ENCODE data around the gene ADGRG6. TPM values are rescaled to one million over a fixed set of nuclear protein-coding genes. Genes with fewer than 3 reads are reported as not detected.

ADGRG6 gene
- total and polyA plus RNA-seq, 10 donors, result 0.24 to 29.0 (median 15.4) TPM

DNA sequence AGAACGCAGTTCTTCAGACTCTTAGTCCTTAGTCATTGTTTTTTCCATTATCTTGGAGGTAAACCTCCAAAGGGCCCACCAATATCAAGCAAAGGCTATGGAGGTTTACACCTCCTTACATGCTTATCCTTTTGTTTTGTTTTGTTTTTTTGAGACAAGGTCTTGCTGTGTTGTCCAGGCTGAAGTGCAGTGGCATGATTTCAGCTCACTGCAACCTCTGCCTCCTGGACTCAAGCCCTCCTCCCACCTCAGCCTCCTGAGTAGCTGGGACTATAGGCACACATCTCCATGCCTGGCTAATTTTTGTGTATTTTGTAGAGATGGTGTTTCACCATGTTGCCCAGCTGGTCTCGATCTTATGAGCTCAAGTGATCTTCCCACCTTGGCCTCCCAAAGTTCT lies 26.3 kb downstream of the ADGRG6 start:
- Histone ChIP-seq H3K4me3 (no peak overlapping the region), H3K27me3 (replicated peaks in 1 of 7) (no peaks in the 10 kb centered on the region), H3K4me1 (no peaks in the 10 kb centered on the region), H3K36me3 (no peaks in the 10 kb centered on the region), H3K27ac (no peak overlapping the region), H3K9me3 (no peaks in the 10 kb centered on the region)
- no peak for DNase-seq
- intact Hi-C loops (cut with DNase I; ENCODE audit: low total_unique reads), result no loop called here
- no peak for TF ChIP-seq POLR2A (IDR thresholded peaks at IDR 0.05)
- TF ChIP-seq POLR2AphosphoS5 (IDR thresholded peaks at IDR 0.05), result no peak
- TF ChIP-seq, protein P1, sequence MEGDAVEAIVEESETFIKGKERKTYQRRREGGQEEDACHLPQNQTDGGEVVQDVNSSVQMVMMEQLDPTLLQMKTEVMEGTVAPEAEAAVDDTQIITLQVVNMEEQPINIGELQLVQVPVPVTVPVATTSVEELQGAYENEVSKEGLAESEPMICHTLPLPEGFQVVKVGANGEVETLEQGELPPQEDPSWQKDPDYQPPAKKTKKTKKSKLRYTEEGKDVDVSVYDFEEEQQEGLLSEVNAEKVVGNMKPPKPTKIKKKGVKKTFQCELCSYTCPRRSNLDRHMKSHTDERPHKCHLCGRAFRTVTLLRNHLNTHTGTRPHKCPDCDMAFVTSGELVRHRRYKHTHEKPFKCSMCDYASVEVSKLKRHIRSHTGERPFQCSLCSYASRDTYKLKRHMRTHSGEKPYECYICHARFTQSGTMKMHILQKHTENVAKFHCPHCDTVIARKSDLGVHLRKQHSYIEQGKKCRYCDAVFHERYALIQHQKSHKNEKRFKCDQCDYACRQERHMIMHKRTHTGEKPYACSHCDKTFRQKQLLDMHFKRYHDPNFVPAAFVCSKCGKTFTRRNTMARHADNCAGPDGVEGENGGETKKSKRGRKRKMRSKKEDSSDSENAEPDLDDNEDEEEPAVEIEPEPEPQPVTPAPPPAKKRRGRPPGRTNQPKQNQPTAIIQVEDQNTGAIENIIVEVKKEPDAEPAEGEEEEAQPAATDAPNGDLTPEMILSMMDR (IDR thresholded peaks at IDR 0.05 in 8 of 11, conservative IDR thresholded peaks at IDR 0.05 in 3 of 11), result no peak
- 81 to 95% (median 93%) methylated on average over 2 of the region's 2 CpGs for WGBS, 5 donors

DNA sequence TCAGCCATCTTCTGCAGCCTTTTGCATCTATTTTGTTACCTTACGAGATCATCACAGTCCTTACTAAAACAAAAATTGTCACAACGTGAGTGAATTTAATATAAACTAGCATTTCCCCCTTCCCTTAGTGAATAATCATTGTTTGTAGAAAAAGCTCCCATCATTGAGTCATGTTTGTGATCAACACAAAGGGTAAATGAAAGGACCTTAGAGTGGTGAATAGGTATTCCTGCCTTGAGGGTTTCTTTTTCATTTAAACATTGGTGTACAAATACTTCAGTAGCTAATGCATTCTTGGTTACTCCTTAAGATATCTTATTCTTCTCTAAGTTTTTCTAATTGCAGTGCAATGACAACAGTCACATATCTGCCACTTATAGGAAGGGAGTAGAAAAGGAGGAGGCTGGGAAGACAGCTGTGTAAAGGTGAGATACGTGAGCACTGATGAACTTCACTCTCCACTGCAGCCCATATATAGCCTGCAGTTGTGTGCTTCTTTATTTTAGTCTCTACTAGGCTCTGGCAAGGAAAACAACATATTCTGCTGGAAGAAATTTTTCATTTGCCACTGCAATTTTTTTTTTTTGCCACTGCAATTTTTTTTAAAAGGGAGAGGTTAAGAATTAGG lies 27.8 kb downstream of the ADGRG6 start:
- no peaks in the 10 kb centered on the region for H3K4me1 ChIP-seq
- no peak for TF ChIP-seq POLR2A (IDR thresholded peaks at IDR 0.05)
- no peak for TF ChIP-seq POLR2AphosphoS5 (IDR thresholded peaks at IDR 0.05)
- TF ChIP-seq, protein P1 (IDR thresholded peaks at IDR 0.05 in 8 of 11, conservative IDR thresholded peaks at IDR 0.05 in 3 of 11), result no peak
- H3K4me3 ChIP-seq, result no peak overlapping the region
- H3K27me3 ChIP-seq (replicated peaks in 1 of 7), result no peaks in the 10 kb centered on the region
- 78 to 94% (median 85%) methylated on average over 3 of the region's 3 CpGs for WGBS, 5 donors
- no peak for DNase-seq
- no peaks in the 10 kb centered on the region for H3K36me3 ChIP-seq
- H3K27ac ChIP-seq, result no peak overlapping the region
- intact Hi-C loops (cut with DNase I; ENCODE audit: low total_unique reads), result no loop called here
- H3K9me3 ChIP-seq, result no peaks in the 10 kb centered on the region

DNA sequence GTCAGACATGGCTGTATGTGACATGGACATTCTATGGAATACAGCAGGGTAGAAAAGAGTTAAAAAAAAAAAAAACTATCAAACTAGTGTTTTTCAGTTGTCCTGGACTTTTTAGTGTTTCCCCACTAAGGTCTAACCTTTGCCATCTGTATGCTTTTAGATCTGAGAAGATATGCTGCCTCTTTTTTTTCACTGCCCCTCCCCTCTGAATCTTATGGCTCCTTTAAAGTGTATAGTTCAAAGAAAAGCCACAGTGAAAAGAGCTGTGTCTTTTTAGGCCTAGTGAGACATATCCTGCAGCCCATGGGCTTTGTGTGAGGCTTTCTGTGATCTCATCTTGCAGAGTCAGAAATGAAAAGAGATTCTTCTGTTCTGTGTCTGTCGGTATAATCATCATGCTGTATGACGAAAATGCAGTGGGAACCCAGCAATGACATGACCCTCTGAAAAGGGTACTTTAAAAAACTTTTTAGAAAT lies 29.3 kb downstream of the ADGRG6 start:
- DNase-seq, result no peak
- 60 to 77% (median 71%) methylated on average over 2 of the region's 2 CpGs for WGBS, 5 donors
- intact Hi-C loops (cut with DNase I; ENCODE audit: low total_unique reads), result no loop called here
- Histone ChIP-seq H3K27me3 (replicated peaks in 1 of 7) (no peaks in the 10 kb centered on the region), H3K27ac (no peak overlapping the region), H3K4me1 (no peaks in the 10 kb centered on the region), H3K9me3 (no peaks in the 10 kb centered on the region), H3K36me3 (no peaks in the 10 kb centered on the region), H3K4me3 (no peak overlapping the region)
- TF ChIP-seq, protein P1 (IDR thresholded peaks at IDR 0.05 in 8 of 11, conservative IDR thresholded peaks at IDR 0.05 in 3 of 11), result no peak
- TF ChIP-seq POLR2AphosphoS5 (IDR thresholded peaks at IDR 0.05) (no peak), POLR2A (IDR thresholded peaks at IDR 0.05) (no peak)

DNA sequence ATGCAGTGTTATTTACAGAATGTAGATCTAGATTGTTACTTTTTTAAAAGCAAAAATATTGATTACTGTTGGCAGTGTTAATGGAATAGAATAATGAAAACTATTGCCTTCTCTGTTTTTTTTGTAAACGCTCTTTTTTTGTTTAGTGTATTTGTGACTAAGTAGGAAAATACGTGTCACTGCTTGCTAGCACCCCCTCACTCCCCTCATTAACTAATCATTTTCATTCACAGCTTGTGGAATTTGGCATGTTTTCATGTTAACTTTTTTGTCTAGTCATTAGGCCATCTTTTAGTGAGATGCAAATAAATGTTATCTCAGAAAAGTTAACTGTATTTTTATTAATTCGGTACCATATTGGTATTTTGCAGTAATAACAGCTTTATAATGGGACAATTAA lies 29.8 kb downstream of the ADGRG6 start:
- no peak overlapping the region for H3K27ac ChIP-seq
- WGBS, 5 donors, result 83 to 90% (median 88%) methylated on average over 3 of the region's 3 CpGs
- intact Hi-C loops (cut with DNase I; ENCODE audit: low total_unique reads), result no loop called here
- no peaks in the 10 kb centered on the region for H3K36me3 ChIP-seq
- H3K4me1 ChIP-seq, result no peaks in the 10 kb centered on the region
- H3K27me3 ChIP-seq (replicated peaks in 1 of 7), result no peaks in the 10 kb centered on the region
- TF ChIP-seq, protein P1 (IDR thresholded peaks at IDR 0.05 in 8 of 11, conservative IDR thresholded peaks at IDR 0.05 in 3 of 11), result no peak
- TF ChIP-seq POLR2A (IDR thresholded peaks at IDR 0.05), result no peak
- no peak for TF ChIP-seq POLR2AphosphoS5 (IDR thresholded peaks at IDR 0.05)
- no peaks in the 10 kb centered on the region for H3K9me3 ChIP-seq
- no peak overlapping the region for H3K4me3 ChIP-seq
- DNase-seq, result no peak
